SU-DHL-6 (cell line): ENCODE results near the gene UTP14A.

Source experiments
- H2AFZ ChIP-seq: fragments of 200-600 bp; sonication (generic); 2 replicates; pipeline ENCODE4 v1.6.1; 2014; ENCODE audit warnings: low read depth, mild to moderate bottlenecking, moderate library complexity, mixed read lengths, antibody characterized with exemption, low read length; ENCODE audit not compliant: severe bottlenecking
- H3F3A ChIP-seq: fragments of 200-600 bp; shearing (Covaris generic); 2 replicates; pipeline ENCODE4 v1.6.0; 2016; ENCODE audit warnings: antibody characterized with exemption, mild to moderate bottlenecking; ENCODE audit not compliant: insufficient read depth
- H3K27ac ChIP-seq: fragments of 200-600 bp; sonication (generic); 2 replicates; pipeline ENCODE4 v1.5.1; 2016; ENCODE audit warnings: low read depth, mild to moderate bottlenecking, low read length, moderate library complexity, mixed read lengths
- H3K27me3 ChIP-seq: fragments of 200-600 bp; sonication (generic), shearing (Covaris generic); 2 replicates; pipeline ENCODE4 v1.6.0; 2014; ENCODE audit warnings: mild to moderate bottlenecking, low read length
- H3K36me3 ChIP-seq: fragments of 200-600 bp; sonication (generic); 2 replicates; pipeline ENCODE4 v1.6.1; 2014; ENCODE audit warnings: mild to moderate bottlenecking, low read length, mixed read lengths
- H3K4me2 ChIP-seq: fragments of 300-600, 200-600 bp; shearing (Covaris generic), sonication (generic); 2 replicates; pipeline ENCODE4 v1.6.0; 2014; ENCODE audit warnings: low read length, low read depth, mild to moderate bottlenecking; ENCODE audit not compliant: poor library complexity, severe bottlenecking
- H3K4me3 ChIP-seq: fragments of 200-600 bp; sonication (generic); 2 replicates; pipeline ENCODE4 v1.5.1; 2014; ENCODE audit warnings: antibody characterized with exemption, low read length, mild to moderate bottlenecking, mixed read lengths; ENCODE audit not compliant: insufficient read depth, poor library complexity, severe bottlenecking
- H3K79me2 ChIP-seq: fragments of 200-600 bp; sonication (generic); 2 replicates; pipeline ENCODE4 v1.6.1; 2014; ENCODE audit warnings: mild to moderate bottlenecking, low read length, moderate library complexity; ENCODE audit not compliant: insufficient read depth
- H3K9ac ChIP-seq: fragments of 200-600 bp; sonication (generic); 2 replicates; pipeline ENCODE4 v1.7.0; 2014; ENCODE audit warnings: mild to moderate bottlenecking, low read length
- H3K9me2 ChIP-seq: fragments of 200-600 bp; sonication (generic); replicated peaks from 2 replicates; pipeline ENCODE4 v1.6.1; 2014; ENCODE audit warnings: low read length; ENCODE audit not compliant: insufficient read depth
- H3K9me3 ChIP-seq: fragments of 200-600 bp; sonication (generic); 2 replicates; pipeline ENCODE4 v1.6.1; 2014; ENCODE audit warnings: low read length, mixed read lengths; ENCODE audit not compliant: insufficient read depth
- H4K20me1 ChIP-seq: fragments of 200-600 bp; sonication (generic); 2 replicates; pipeline ENCODE4 v1.6.1; 2014; ENCODE audit warnings: low read depth, mild to moderate bottlenecking, antibody characterized with exemption, low read length, moderate library complexity, mixed read lengths
- CTCF ChIP-seq: fragments of 200-600 bp; sonication (generic); IDR thresholded peaks from one replicate; pipeline ENCODE4 v1.5.1; 2017; ENCODE audit warnings: antibody characterized with exemption, mild to moderate bottlenecking, low read length, moderate library complexity; ENCODE audit not compliant: insufficient read depth, poor library complexity, severe bottlenecking
- EZH2phosphoT487 ChIP-seq: fragments of 200-600 bp; sonication (generic), shearing (Covaris generic); conservative IDR thresholded peaks from 2 replicates; pipeline ENCODE4 v1.6.1; 2018; ENCODE audit warnings: mild to moderate bottlenecking, antibody characterized with exemption, low read length, moderate library complexity, mixed read lengths

UTP14A gene

GRCh38 chrX:129930941-129931410 is 25.0 kb downstream of the UTP14A start:
- TF ChIP-seq CTCF (no peak), EZH2phosphoT487 (no peak)
- Histone ChIP-seq H3K36me3 (peaks cover 4% of the 10 kb centered on the region; the same call in 1 of the 2 replicates), H3F3A (peaks cover 19% of the 10 kb centered on the region), H4K20me1 (no peaks in the 10 kb centered on the region), H2AFZ (peak overlapping the region; percentile 80), H3K9me3 (no peaks in the 10 kb centered on the region), H3K27ac (peak overlapping the region; percentile 77), H3K9me2 (no peaks in the 10 kb centered on the region), H3K79me2 (no peaks in the 10 kb centered on the region), H3K4me3 (peak overlapping the region; percentile 40), H3K27me3 (no peaks in the 10 kb centered on the region), H3K9ac (peak overlapping the region; percentile 71), H3K4me2 (peak overlapping the region; percentile 75)

DNA sequence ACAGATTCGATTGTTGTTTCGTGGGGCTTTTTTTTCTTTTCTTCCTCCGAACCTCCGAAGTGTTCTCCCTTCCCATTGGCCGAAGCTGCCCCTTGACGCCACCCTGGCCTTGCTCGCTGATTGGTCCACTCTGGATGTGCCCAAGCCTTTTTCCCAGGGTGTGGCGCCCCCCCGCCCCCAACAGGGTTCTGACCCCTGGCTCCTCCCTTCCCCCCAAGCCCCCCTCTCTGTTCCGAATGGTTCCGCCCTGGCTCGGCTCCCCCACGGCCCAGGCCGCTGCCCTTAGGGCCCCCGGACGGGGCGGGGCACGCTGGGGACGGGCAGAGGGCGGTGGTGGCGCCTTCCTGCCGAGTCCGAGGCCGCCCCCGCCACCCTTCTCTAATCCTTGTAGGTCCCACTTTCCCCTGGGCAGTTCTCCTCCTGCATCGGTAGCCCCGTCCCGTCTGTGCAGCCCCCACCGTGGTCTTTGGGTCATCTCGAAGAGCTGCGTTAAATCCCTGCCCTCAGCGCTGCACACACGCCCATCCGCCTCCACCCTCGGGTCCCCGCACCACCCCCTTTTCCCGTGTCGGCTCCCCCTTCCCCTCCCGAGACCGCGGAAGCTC is 25.5 kb downstream of the UTP14A start:
- Histone ChIP-seq H3K79me2 (no peaks in the 10 kb centered on the region), H3K9ac (peak overlapping the region; percentile 71), H3F3A (peaks cover 19% of the 10 kb centered on the region), H3K4me2 (peak overlapping the region; percentile 75), H3K27me3 (no peaks in the 10 kb centered on the region), H4K20me1 (no peaks in the 10 kb centered on the region), H2AFZ (peak overlapping the region; percentile 80), H3K9me2 (no peaks in the 10 kb centered on the region), H3K9me3 (no peaks in the 10 kb centered on the region), H3K36me3 (peaks cover 1% of the 10 kb centered on the region; the same call in 1 of the 2 replicates), H3K4me3 (peak overlapping the region; percentile 64), H3K27ac (peak overlapping the region; percentile 77)
- TF ChIP-seq EZH2phosphoT487 (no peak), CTCF (no peak)

DNA sequence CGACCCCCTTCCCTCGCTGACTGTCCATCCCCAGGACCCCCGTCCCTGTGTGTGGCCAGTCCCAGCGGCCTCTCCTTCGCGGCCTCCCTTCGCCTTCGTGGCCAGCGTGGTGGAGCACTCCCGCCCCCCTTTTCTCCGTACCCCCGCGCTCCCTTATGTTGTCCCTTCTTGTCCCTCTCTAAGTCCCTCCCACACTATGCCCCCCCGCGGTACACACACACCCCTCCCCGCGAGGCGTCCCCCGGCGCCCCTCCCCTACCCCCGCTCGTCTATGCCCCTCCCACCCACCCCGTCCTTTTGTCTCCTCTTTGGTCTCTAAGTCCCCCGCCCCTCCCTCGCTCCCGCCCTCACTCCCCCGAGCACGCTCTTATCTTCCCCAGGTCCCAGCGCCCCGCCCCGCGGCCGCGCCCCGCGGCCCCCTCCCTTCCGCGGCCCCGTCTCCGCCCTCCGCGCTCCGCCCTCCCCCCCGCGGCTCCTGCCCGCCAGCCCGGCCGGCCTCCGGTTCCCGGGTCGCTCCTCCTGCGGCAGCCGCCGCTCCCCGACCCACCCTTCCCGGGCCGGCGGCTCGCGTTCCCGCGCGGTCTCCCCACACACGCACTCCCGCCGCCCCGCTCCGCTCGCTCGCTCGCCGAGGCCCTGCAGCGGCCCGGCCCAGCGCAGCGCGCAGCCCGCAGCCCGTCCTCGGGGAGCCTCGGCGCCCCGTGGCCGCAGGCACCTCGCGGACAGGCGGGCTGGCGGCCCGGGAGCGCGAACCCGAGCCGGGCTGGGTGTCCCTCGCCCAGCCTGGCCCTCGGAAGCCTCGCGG is 26.3 kb downstream of the UTP14A start:
- Histone ChIP-seq H3F3A (peaks cover 19% of the 10 kb centered on the region), H3K36me3 (no peaks in the 10 kb centered on the region), H3K27me3 (no peaks in the 10 kb centered on the region), H4K20me1 (no peaks in the 10 kb centered on the region), H3K27ac (peak overlapping the region; percentile 77), H2AFZ (peak overlapping the region; percentile 80), H3K4me2 (peak overlapping the region; percentile 75), H3K9me2 (no peaks in the 10 kb centered on the region), H3K4me3 (peak overlapping the region; percentile 64), H3K9me3 (no peaks in the 10 kb centered on the region), H3K79me2 (no peaks in the 10 kb centered on the region), H3K9ac (peak overlapping the region; percentile 71)
- no peak for TF ChIP-seq CTCF
- TF ChIP-seq EZH2phosphoT487, result no peak
